GM10847 (cell line): Measurements from ENCODE around the gene C12orf76.

ENCODE experiments used
- POLR2A ChIP-seq: IDR thresholded peaks from 2 replicates; pipeline ENCODE4 v1.6.1; 2011; ENCODE audit not compliant: insufficient read length; ENCODE audit errors: extremely low read depth

C12orf76 gene

DNA sequence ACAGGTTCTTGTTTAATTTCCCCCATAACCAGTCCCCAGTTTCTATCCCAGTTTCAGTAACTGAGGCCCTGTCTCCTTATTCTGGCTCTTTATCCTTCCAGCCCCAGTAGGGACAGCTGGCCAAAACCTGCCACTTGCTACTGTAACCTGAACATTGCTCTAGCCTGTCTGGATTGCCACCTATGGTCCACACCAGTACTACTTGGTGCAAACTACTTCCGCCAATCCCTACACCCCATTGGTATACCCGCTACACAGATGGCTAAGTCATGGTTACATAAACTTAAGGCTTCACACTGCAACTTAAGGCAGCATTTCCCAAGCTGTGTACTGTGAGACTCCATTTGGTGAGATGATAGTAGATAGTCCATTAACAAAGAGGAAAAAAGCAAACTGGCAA, 20.3 kb upstream of the C12orf76 start:
- TF ChIP-seq POLR2A: no peak

DNA sequence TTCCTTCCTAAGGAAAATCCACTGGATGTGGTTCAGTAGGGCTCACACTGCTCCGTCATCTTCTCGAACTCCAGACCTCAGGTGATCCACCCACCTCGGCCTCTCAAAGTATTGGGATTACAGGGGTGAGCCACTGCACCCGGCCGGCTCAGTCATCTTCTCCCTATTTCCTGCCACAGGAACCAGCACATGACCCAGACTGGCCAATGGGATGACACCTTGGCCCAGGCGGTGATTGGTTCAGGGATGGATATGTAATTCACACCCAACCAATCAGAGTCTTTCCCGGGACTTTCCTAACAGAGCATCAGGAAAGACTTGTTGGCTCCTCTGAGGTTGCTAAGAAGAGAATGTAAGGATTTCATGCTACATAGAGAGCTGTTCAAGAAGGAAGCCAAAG, 19.2 kb upstream of the C12orf76 start:
- TF ChIP-seq POLR2A: no peak

DNA sequence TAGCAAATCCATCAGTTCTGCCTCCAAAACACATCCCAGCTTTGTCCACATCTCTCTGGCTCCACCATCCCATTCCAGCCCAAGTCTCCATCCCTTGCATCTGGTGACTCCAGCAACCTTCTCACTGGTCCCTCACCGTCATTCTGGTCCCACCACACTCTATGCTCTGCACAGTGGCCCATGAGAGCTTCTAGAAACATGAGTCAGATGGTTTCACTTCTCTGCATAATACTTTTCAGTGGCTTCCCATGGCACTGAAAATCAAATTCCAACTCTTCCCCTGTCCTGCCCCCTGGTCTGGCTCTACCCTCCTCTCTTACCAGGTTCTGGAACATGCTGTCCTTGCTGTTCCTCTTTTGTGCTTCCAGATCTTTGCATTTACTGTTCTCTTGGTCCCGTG, 17.2 kb upstream of the C12orf76 start:
- TF ChIP-seq POLR2A: no peak

DNA sequence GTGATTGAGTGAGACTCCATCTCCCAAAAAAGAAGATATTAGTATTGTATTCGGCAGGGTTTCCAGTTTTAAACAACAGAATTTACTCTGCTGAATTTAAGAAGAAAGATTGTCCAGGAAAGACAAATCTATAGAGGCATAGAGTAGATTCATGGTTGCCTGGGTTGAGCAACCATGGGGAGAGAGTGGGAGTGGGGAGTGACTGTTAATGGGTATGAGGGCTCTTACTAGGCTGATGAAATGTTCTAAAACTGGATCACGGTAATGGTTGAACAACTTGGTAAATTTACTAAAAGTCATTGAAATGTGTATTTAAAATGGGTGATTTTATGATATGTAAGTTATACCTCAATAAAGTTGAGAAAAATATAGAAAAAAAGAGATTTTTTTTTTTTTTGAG, 13.9 kb upstream of the C12orf76 start:
- no peak for TF ChIP-seq POLR2A

DNA sequence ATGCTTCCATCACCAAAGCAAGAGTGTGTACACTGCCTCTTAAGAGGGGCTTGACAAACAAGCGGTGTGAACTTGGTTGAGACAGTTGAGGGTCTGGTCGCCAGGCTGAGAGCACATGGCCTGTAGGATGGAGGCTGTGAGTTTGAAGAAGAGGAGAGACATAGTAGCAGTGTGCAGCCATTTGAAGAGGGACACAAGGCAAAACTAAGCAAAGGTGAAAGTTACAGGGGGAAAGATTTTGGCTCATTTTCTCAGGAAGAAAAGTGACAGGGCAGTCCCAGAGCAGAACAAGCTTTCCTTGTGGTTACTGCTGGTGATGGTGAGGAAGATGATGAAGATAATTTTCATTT, 11.3 kb upstream of the C12orf76 start:
- no peak for TF ChIP-seq POLR2A

DNA sequence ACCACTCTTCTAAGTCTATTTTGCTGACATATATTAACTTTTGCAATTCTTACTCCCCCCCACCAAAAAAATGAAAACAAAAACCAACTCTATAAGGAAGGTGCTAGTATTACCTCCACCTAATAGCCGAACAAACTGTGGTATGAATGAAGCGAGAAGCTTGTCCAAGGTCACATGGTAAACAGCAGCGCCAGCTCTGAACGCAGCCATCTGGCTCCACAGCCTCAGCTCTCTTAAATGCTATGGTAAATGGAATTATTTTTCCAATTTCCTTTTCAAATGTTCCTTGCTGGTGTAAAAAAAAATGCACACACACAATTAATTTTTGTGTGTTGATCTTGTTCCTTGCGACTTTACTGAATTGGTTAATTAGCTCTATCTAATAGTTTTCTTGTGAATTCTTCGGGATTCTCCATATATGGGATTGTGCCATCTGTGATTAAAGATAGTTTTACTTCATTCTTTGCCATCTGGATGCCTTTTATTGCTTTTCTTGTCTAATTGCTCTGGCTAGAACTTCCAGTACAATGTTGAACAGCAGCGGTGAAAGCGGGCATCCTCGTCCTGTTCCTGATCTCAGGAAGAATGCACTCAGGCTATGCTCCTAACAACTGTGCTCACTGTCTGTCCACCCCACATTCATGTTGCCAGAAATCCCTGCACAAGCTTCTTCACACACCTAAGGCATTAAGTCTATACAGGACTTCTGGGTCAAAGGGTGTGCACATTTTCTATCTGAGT, 10.7 kb upstream of the C12orf76 start:
- no peak for TF ChIP-seq POLR2A

DNA sequence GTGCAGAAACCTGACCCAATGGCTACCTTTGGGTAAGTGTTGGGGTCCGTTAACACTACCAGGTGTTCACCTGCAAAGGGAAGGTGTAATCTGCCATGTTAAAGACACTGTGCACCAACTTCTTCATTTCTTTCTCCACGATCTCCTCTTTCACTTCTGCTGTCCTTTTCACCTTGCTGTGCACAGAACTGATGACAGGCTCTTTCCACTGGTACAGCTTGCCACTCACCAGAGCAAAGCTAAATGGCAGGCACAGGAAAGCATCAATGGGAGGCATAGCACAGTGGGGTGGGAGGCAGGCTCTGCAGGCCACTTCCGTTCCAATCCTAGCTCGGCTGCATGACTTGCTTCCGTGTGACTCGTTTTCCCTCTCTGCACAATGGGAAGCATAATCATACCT, 2.6 kb upstream of the C12orf76 start:
- no peak for TF ChIP-seq POLR2A

DNA sequence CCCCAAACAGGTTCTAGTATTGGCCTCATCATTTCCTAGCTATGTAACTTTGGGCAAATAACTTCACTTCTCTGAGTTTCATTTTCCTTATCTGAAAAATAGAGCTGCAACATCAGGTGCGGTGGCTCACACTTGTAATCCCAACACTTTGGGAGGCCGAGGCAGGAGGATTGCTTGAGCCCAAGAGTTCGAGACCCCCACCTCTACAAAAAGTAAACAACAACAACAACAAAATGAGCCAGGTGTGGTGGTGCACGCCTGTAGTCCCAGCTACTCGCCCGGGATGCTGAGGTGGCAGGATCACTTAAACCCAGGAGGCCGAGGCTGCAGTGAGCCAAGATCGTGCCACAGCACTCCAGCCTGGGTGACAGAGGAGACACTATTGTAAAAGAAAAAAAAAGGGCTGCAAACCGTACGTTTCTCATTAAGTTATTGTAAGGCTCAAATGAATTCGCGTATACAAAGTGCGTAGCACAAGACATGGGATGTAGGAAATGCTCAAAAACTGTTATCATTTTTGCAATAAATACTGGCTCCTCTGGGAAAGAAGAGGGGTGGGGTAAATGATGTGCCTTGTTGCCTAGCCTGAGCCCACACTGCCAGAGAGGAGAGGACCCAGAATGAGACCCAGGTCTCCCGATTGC, 903 bp downstream of the C12orf76 start:
- TF ChIP-seq POLR2A: no peak

DNA sequence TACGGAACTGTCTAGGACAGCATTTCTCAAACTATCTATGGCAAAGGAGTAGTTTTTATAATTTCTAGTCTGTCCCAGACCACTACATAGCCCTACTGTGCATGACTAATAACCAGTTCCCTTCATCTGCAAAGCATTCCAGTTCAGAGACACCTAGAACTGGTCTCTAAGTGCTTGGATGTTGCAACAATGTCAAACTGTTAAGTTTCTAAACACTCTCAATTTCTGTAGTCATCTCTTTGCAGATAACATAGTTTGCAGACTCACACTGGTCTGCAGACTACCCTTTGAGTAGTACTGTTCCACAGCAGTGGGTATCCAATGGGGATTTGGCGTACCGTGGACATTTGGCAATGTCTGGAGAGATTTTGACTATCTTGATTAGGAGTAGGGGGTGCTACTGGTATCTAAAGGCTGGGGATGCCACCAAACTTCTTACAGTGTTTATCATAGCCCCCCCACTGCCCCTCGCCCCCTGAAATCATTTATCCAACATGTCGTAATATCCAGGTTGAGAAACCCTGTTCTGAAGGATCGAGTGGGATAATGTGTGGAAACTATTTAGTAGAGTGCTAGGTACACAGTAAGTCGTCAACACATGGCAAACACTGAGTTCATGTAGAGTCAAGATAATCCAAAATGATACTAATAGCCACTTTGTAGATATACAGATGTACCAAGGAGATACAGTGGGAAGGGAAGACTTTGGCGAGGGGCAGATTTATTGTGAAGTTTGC, 1.7 kb downstream of the C12orf76 start:
- TF ChIP-seq POLR2A: no peak

DNA sequence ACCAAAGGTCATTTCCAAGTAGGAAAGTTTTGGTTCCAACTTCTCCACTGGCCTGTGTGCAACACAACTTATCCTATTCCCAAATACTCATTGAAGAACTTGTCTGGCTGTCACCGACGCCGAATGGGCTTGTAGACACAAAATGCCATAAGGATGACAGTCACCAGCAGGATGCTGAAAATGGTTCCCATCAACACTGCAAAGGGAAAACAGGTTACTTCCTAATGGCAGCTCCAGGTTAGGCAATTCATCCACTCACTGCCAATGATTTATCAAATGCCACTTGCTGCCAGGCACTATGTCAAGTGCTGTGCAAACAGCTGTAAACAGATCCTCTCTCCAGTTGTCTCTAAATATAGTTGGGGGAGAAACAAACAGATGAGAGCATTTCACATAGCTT, 6.1 kb downstream of the C12orf76 start:
- TF ChIP-seq POLR2A: no peak

DNA sequence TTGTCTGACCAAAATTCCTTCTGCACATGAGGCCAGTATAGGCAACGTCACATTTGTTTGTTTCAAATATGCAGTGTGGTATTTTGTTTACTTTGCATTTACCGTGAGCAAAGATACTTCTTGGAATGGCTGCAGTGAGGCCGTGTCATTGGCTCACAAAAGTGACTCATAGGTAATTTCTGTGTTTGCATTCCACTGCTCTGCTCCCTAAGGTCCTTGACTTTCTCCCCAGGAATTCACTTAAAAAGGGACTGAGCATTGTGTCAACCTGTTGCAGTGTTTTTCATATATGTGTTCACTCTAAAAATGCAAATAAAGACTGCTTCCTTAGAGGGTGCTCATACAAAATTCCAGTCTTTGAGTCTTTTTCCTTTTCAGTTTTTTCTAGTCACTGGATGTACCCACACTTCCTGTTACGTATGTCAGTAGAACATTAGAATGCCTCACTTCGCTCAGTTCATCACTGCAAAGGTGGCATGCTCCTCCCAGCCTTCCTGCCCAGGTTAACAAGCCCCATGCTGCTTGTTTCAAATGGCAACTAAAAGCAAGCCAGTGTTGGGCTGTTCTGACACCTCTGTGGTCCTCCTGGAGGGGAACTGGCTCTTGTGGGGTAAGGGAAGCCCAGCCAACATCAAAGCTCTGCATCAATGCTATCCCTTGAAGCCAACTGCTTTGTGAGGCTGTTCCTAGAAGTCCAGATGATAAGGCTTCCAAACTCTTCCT, 9.1 kb downstream of the C12orf76 start:
- TF ChIP-seq POLR2A: no peak

DNA sequence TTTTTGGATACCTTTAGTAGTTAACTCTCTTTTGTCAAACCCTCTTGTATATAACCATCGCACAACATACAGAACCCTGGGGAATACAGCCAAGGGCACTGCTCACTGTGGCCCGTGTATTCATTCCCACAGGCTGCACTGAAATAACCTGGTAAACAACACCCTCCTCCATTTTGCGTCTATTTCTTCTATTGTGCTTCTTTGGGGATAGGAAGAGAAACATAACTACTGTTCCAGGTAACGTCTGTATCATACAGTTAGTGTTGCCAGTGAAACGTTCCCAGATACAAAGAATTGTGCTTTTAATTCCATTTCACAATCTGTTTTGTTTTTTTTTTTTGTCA, 9.6 kb downstream of the C12orf76 start:
- TF ChIP-seq POLR2A: no peak

DNA sequence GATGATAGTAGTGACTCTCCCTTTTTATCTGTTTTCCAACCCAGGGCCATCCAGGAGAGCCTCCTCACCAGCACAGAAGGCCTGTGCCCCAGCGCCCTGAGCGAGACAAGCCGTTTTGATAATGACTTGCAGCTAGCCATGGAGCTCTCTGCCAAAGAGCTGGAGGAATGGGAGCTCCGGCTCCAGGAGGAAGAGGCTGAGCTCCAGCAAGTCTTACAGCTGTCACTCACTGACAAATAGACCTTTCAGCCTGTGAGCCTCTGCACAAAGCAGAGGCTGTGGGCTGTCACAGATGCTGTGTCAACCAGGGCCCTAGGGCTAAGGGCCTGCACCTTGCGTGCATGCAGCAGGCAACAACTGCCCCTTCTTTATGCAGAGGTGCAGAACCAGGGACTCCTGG, 11.0 kb downstream of the C12orf76 start:
- no peak for TF ChIP-seq POLR2A

DNA sequence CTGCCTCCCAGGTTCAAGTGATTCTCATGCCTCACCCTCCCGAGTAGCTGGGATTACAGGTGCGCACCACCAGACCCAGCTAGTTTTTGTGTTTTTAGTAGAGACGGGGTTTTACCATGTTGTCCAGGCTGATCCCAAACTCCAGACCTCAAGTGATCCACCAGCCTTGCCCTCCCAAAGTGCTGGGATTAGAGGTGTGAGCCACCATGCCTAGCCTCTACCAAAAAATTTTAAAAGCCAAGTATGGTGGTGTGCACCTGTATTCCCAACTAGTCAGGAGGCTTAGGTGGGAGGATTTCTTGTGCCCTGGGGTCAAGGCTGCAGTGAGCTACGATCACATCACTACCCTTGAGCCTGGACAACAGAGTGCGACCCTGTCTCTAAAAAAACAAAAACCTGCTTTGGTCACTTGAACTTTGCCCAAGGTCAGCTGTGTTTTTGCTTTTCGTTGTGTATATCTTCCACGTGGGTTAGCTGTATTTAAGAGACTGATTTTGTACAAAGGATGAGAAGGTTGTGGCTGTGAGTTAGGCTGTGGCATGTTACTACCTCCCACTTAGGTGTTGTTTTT, 12.7 kb downstream of the C12orf76 start:
- no peak for TF ChIP-seq POLR2A

DNA sequence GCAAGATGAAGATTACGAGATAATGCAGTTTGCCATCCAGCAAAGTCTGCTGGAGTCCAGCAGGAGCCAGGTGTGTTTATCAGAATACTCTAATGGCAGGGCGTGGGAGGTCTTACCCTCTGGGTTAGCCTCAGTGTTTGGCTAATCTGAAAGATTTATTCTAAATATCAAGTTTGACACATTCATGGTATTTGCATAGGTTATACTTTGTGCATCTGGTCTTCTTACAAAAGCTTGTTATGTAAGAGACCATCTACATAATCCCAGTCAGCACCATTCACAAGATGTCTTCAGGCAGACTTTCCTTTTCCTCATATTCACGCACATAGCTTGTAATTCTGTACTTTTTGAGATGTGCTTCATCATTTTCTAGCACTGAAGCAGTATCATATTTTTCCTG, 14.4 kb downstream of the C12orf76 start:
- no peak for TF ChIP-seq POLR2A
